Measurements from ENCODE around the gene SCTR. TPM values are rescaled to one million over a fixed set of nuclear protein-coding genes. Genes with fewer than 3 reads are reported as not detected.

The SCTR gene
- total RNA-seq, 1 donor from 2014 or later, result not detected

GRCh38 chr2:119495948-119496347, 28.3 kb downstream of the SCTR start:
- DNase-seq (ENCODE audit: low spot score), result no peak
- no peaks in the 10 kb centered on the region for H3K4me1 ChIP-seq
- TF ChIP-seq CTCF (IDR thresholded peaks at IDR 0.05) (no peak), EZH2phosphoT487 (IDR thresholded peaks at IDR 0.05) (no peak), EZH2 (IDR thresholded peaks at IDR 0.05) (no peak)
- Mint-ChIP-seq H3K9me3 (peaks cover 15% of the 10 kb centered on the region), H3K27me3 (ENCODE audit: insufficient read depth, low read depth) (peaks cover 9% of the 10 kb centered on the region), H3K27ac (no peak overlapping the region), H3K36me3 (no peaks in the 10 kb centered on the region), H3K4me3 (no peak overlapping the region), H3K4me1 (peaks cover 10% of the 10 kb centered on the region)
- H2AFZ ChIP-seq (replicated peaks), result no peak overlapping the region
- no peak overlapping the region for H3K4me2 ChIP-seq
- H3F3A ChIP-seq (ENCODE audit: low read depth), result no peaks in the 10 kb centered on the region
- H3K79me2 ChIP-seq (ENCODE audit: low read depth), result no peaks in the 10 kb centered on the region
- no peaks in the 10 kb centered on the region for H3K9me3 ChIP-seq (ENCODE audit: low read depth)
- H3K36me3 ChIP-seq, result no peaks in the 10 kb centered on the region
- H4K20me1 ChIP-seq (ENCODE audit: low read depth), result no peaks in the 10 kb centered on the region
- H3K27ac ChIP-seq, result no peak overlapping the region
- H3K9ac ChIP-seq, result no peak overlapping the region
- H3K4me3 ChIP-seq, result no peak overlapping the region
- H3K27me3 ChIP-seq, result no peaks in the 10 kb centered on the region

GRCh38 chr2:119494163-119494790, 30.0 kb downstream of the SCTR start:
- H3K27ac Mint-ChIP-seq, result no peak overlapping the region
- H4K20me1 ChIP-seq (ENCODE audit: low read depth), result no peaks in the 10 kb centered on the region
- H3K27me3 ChIP-seq, result no peaks in the 10 kb centered on the region
- no peaks in the 10 kb centered on the region for H3K36me3 ChIP-seq
- H3K9me3 ChIP-seq (ENCODE audit: low read depth), result no peaks in the 10 kb centered on the region
- TF ChIP-seq CTCF (IDR thresholded peaks at IDR 0.05) (no peak), EZH2phosphoT487 (IDR thresholded peaks at IDR 0.05) (no peak), EZH2 (IDR thresholded peaks at IDR 0.05) (no peak)
- no peaks in the 10 kb centered on the region for H3K4me1 ChIP-seq
- no peaks in the 10 kb centered on the region for H3F3A ChIP-seq (ENCODE audit: low read depth)
- peaks cover 10% of the 10 kb centered on the region for H3K4me1 Mint-ChIP-seq
- H2AFZ ChIP-seq (replicated peaks), result no peak overlapping the region
- H3K4me3 ChIP-seq, result no peak overlapping the region
- no peak overlapping the region for H3K4me3 Mint-ChIP-seq
- no peak for DNase-seq (ENCODE audit: low spot score)
- H3K4me2 ChIP-seq, result no peak overlapping the region
- no peak overlapping the region for H3K9ac ChIP-seq
- no peak overlapping the region for H3K27ac ChIP-seq
- peaks cover 3% of the 10 kb centered on the region for H3K9me3 Mint-ChIP-seq
- H3K36me3 Mint-ChIP-seq, result no peaks in the 10 kb centered on the region
- H3K79me2 ChIP-seq (ENCODE audit: low read depth), result no peaks in the 10 kb centered on the region
- peaks cover 13% of the 10 kb centered on the region for H3K27me3 Mint-ChIP-seq (ENCODE audit: insufficient read depth, low read depth)

GRCh38 chr2:119491776-119492525, 32.3 kb downstream of the SCTR start:
- H3K9me3 ChIP-seq (ENCODE audit: low read depth), result no peaks in the 10 kb centered on the region
- H3K4me3 ChIP-seq, result no peak overlapping the region
- no peak overlapping the region for H2AFZ ChIP-seq (replicated peaks)
- no peak overlapping the region for H3K27ac Mint-ChIP-seq
- no peaks in the 10 kb centered on the region for H3K36me3 Mint-ChIP-seq
- no peak for DNase-seq (ENCODE audit: low spot score)
- no peak overlapping the region for H3K9ac ChIP-seq
- peaks cover 16% of the 10 kb centered on the region for H3K27me3 Mint-ChIP-seq (ENCODE audit: insufficient read depth, low read depth)
- TF ChIP-seq EZH2 (IDR thresholded peaks at IDR 0.05) (no peak), EZH2phosphoT487 (IDR thresholded peaks at IDR 0.05) (no peak), CTCF (IDR thresholded peaks at IDR 0.05) (no peak)
- H4K20me1 ChIP-seq (ENCODE audit: low read depth), result no peaks in the 10 kb centered on the region
- H3K4me3 Mint-ChIP-seq, result no peak overlapping the region
- H3K4me1 ChIP-seq, result no peaks in the 10 kb centered on the region
- no peaks in the 10 kb centered on the region for H3K79me2 ChIP-seq (ENCODE audit: low read depth)
- no peak overlapping the region for H3K4me2 ChIP-seq
- no peaks in the 10 kb centered on the region for H3K27me3 ChIP-seq
- H3K4me1 Mint-ChIP-seq, result peaks cover 10% of the 10 kb centered on the region
- no peaks in the 10 kb centered on the region for H3K36me3 ChIP-seq
- H3F3A ChIP-seq (ENCODE audit: low read depth), result no peaks in the 10 kb centered on the region
- no peaks in the 10 kb centered on the region for H3K9me3 Mint-ChIP-seq
- H3K27ac ChIP-seq, result no peak overlapping the region
